Uterus (tissue), 2 donors: ENCODE results near the gene RAD51B.

Experiments used
- POLR2A ChIP-seq, 2 donors: fragments of 450-650 bp; IDR thresholded peaks; one replicate each; pipeline ENCODE4 v1.6.1; 2016; ENCODE audit warnings: antibody characterized with exemption in 2 of 2, mild to moderate bottlenecking in 1 of 2, moderate library complexity in 1 of 2
- TF ChIP-seq, protein P1 (sequence below), 4 experiments: fragments of 200-600 bp in 2 of 4; fragments of 450-650 bp in 2 of 4; sonication (generic) in 2 of 4; IDR thresholded peaks; one replicate each; pipeline ENCODE4 v1.5.1; 2016 to 2019; ENCODE audit warnings: antibody characterized with exemption in 4 of 4, mild to moderate bottlenecking in 2 of 4, moderate library complexity in 1 of 4

- TF ChIP-seq, protein P1, sequence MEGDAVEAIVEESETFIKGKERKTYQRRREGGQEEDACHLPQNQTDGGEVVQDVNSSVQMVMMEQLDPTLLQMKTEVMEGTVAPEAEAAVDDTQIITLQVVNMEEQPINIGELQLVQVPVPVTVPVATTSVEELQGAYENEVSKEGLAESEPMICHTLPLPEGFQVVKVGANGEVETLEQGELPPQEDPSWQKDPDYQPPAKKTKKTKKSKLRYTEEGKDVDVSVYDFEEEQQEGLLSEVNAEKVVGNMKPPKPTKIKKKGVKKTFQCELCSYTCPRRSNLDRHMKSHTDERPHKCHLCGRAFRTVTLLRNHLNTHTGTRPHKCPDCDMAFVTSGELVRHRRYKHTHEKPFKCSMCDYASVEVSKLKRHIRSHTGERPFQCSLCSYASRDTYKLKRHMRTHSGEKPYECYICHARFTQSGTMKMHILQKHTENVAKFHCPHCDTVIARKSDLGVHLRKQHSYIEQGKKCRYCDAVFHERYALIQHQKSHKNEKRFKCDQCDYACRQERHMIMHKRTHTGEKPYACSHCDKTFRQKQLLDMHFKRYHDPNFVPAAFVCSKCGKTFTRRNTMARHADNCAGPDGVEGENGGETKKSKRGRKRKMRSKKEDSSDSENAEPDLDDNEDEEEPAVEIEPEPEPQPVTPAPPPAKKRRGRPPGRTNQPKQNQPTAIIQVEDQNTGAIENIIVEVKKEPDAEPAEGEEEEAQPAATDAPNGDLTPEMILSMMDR (IDR thresholded peaks at IDR 0.05) = no peak
- no peak for TF ChIP-seq POLR2A (IDR thresholded peaks at IDR 0.05)
Measured at GRCh38 chr14:68516342-68516741, 696.8 kb downstream of the RAD51B start.
